Pancreas (tissue), 10 donors: Measurements from ENCODE around the gene EBF3. TPM values are rescaled to one million over a fixed set of nuclear protein-coding genes. Genes with fewer than 3 reads are reported as not detected.

Experiments
- ATAC-seq, 4 donors: fragments of 200-7000 bp; cut with Tn5 transposase; one replicate each; pipeline versions ENCODE4 v1.8.0 to v1.9.1; 2020; ENCODE audit warnings: mild to moderate bottlenecking in 4 of 4, moderate library complexity in 4 of 4
- DNase-seq, 6 donors: peaks; one replicate each; pipeline ENCODE4 v3.0.0-alpha.2; 2020
- FAIRE-seq: peaks from 2 replicates; lab custom pipeline; 2012; peaks lifted over from hg19 to GRCh38; lab: Jason Lieb, UNC
- H3K27ac ChIP-seq, 4 donors: fragments of 200-600 bp; sonication (generic); 1 replicate in 3 of 4; 2 replicates in 1 of 4; pipeline versions ENCODE4 v1.5.0 to v1.8.0; 2020
- H3K27me3 ChIP-seq, 4 donors: fragments of 200-600 bp; one replicate each; pipeline ENCODE4 v1.8.0; 2021
- H3K36me3 ChIP-seq, 3 donors: fragments of 200-600 bp; sonication (generic) in 1 of 3; one replicate each; pipeline versions ENCODE4 v1.5.0 to v1.8.0; 2020 to 2021
- H3K4me1 ChIP-seq, 3 donors: fragments of 200-600 bp; one replicate each; pipeline ENCODE4 v1.8.0; 2021
- H3K4me3 ChIP-seq, 4 donors: fragments of 200-600 bp; sonication (generic) in 2 of 4; one replicate each; pipeline versions ENCODE4 v1.5.0 to v1.8.0; 2020 to 2021
- H3K9me3 ChIP-seq, 4 donors: fragments of 200-600 bp; one replicate each; pipeline ENCODE4 v1.8.0; 2021
- WGBS, 2 donors: extraction: QIAGEN DNeasy Blood & Tissue Kit; methylation state at CpG; one replicate each; pipeline ENCODE4 v1.1.7; 2013; 5-methylcytosine and 5-hydroxymethylcytosine counted together
- intact Hi-C, 3 donors: fragments of 100-400 bp; cut with DNase I; formaldehyde crosslinking; loops; one replicate each; pipeline versions ENCODE4 v1.11.1 to v1.14.2; 2022
- polyA plus RNA-seq, 2 donors: library from polyadenylated mRNA; stranded (reverse); fragments of 200-250 nt; gene quantifications; one replicate each; pipeline ENCODE4 v1.2.3, GENCODE V29; 2013
- total RNA-seq, 6 donors: library from RNA; stranded (reverse); fragmentation: NEBNext Ultra II Directional in 4 of 6; extraction: Animal tissue kit (Norgen Biotek cat#: 25700) in 4 of 6; gene quantifications; one replicate each; pipeline versions ENCODE4 v1.2.1 to v1.2.4, GENCODE V29; 2021 to 2023
- TF ChIP-seq, protein P1 (sequence below), 4 donors: fragments of 200-600 bp; sonication (generic) in 3 of 4; IDR thresholded peaks; one replicate each; pipeline versions ENCODE4 v1.5.0 to v1.8.0; 2021; ENCODE audit warnings: antibody characterized with exemption in 4 of 4
- donor health status: healthy with polysubstance abuse.
- donor health status: DM: no; HTN: no; CAD: no; lungs with moderate emphysema.
- donor health status: DM: no; HTN: no; CAD: no.
- donor health status: control.
- donor health status: control.
- donor health status: Bipolar disorder and iron deficiency.
- donor health status: DM: yes; HTN: yes; CAD: no.
- donor health status: DM: no; HTN: no; CAD: no.
- donor health status: DM: no; HTN: no; CAD: no.
- donor health status: DM: yes; HTN: yes; CAD: no.

The EBF3 gene
- total and polyA plus RNA-seq, 8 donors = 0.47 to 1.5 (median 1.1) TPM

DNA sequence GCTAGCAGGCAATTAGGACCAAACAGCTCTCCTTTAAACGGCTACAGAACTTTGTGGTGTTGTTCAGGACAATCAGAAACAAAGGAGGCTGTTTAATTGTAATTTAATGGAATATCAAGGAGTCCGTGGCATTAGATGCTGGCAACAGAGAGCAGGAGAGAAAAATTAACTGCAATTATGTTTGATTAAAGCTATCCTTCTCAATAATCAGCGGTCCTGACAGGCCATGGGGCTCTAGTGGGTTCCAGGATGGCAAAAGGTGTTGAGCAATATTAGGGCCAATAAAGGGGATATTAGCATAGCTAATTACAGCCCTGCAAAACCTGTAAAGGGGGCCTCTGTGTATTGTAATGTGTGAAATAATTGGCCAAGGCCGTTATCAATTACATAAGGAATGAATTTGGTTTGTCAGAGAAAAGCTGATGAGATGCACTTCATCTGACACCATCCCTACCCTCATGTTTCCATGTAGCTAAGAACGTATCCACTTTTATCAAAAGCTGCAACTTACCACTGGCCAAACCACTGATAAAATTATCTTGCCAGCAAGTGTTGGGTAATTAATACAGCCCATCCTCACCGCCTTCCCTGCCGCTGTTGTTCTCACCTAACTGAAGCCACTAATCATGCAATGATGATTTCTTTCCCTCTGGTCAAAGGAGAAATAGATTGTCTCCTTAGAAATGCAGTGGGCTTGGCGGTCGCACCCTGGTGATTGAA is 81.6 kb downstream of the EBF3 start:
- Histone ChIP-seq H3K27ac (no peak overlapping the region), H3K9me3 (no peaks in the 10 kb centered on the region), H3K4me3 (no peak overlapping the region), H3K36me3 (no peaks in the 10 kb centered on the region), H3K4me1 (no peaks in the 10 kb centered on the region), H3K27me3 (peaks cover 0 to 5% (median 1%) of the 10 kb centered on the region in 4 donors)
- intact Hi-C loops = no loop called here
- no peak for DNase-seq
- 43 to 49% methylated on average over 9 of the region's 9 CpGs for WGBS, 2 donors
- TF ChIP-seq, protein P1, sequence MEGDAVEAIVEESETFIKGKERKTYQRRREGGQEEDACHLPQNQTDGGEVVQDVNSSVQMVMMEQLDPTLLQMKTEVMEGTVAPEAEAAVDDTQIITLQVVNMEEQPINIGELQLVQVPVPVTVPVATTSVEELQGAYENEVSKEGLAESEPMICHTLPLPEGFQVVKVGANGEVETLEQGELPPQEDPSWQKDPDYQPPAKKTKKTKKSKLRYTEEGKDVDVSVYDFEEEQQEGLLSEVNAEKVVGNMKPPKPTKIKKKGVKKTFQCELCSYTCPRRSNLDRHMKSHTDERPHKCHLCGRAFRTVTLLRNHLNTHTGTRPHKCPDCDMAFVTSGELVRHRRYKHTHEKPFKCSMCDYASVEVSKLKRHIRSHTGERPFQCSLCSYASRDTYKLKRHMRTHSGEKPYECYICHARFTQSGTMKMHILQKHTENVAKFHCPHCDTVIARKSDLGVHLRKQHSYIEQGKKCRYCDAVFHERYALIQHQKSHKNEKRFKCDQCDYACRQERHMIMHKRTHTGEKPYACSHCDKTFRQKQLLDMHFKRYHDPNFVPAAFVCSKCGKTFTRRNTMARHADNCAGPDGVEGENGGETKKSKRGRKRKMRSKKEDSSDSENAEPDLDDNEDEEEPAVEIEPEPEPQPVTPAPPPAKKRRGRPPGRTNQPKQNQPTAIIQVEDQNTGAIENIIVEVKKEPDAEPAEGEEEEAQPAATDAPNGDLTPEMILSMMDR (IDR thresholded peaks at IDR 0.05) = no peak
- no peak for FAIRE-seq
- no peak for ATAC-seq

DNA sequence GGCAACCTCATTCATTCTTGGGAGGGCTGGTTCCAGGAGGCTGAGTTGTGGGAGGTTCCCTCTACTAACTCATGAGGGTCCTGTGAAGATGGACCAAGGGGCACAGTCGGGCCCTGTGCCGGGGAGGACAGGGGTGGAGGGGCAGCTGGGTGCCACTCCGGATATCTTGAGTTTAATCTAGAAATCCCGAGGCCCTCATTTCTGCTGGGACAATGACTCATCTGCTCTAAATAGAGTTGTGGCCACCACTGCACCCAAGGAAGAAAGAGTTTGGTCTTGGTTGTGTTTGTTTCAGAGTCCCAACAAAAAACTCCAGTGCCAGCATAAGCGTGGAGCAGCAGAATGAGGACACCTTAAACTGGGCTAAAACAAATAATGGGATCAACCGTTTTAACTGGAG is 82.4 kb downstream of the EBF3 start:
- Histone ChIP-seq H3K27ac (no peak overlapping the region), H3K4me1 (no peaks in the 10 kb centered on the region), H3K4me3 (no peak overlapping the region), H3K36me3 (no peaks in the 10 kb centered on the region), H3K27me3 (peaks cover 0 to 5% (median 0%) of the 10 kb centered on the region in 4 donors), H3K9me3 (no peaks in the 10 kb centered on the region)
- WGBS, 2 donors = 50 to 61% methylated on average over 6 of the region's 6 CpGs
- DNase-seq = no peak
- no peak for FAIRE-seq
- intact Hi-C loops = no loop called here
- TF ChIP-seq, protein P1 (IDR thresholded peaks at IDR 0.05) = no peak
- no peak for ATAC-seq

DNA sequence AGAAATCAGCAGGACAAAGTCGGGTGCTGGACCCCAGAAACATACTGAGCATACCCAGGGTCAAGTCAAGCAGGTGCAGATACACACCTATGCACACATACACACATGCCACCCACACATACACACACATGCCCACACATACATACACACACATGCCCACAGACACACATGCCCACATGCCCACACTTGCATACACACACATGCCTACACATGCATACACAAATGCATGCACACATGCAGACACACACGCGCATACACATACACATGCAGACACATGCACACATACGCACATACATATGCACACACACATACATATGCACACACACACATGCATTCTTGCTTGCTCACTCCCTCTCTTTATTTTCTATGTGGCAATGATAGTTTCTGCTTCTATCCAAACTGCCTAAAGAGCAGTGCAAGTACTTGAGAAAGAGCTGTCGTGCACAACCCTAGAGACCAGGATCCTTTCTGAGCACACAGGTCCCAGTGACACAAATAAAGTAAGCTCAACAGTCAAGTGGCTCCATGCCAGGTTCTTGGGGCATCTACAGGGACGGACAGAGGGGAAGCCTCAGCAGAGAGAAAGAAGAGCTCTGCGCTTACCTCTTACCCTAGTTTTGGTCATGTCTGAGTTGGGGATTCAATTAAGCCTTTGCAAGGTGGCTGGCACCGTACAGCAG is 83.7 kb downstream of the EBF3 start:
- H3K27me3 ChIP-seq = peaks cover 0 to 5% (median 0%) of the 10 kb centered on the region in 4 donors
- whole genome bisulfite sequencing, 2 donors = 62 to 74% methylated on average over 8 of the region's 8 CpGs
- intact Hi-C loops = no loop called here
- no peak overlapping the region for H3K27ac ChIP-seq
- TF ChIP-seq, protein P1 (IDR thresholded peaks at IDR 0.05) = no peak
- no peak for FAIRE-seq
- no peaks in the 10 kb centered on the region for H3K4me1 ChIP-seq
- no peak for DNase-seq
- no peaks in the 10 kb centered on the region for H3K9me3 ChIP-seq
- H3K36me3 ChIP-seq = no peaks in the 10 kb centered on the region
- no peak for ATAC-seq
- H3K4me3 ChIP-seq = no peak overlapping the region

DNA sequence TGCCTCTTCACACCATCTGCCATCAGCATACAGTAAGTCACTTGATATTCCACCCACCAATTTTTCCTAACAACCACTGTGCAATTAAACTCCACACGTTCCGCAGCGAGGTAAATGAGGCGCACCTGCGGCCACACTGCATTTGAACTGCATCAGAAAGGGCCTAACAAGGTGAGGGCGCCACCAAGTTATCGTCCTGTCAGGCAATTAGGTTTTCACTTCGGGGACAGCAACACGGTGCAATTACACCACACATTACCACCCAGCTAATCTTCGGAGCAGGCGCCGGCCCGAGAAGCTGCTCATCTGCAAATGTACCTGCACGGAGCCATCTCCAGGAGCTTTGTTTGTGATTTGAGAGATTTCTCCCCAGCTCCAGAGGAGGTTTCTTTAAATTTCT is 84.4 kb downstream of the EBF3 start:
- Histone ChIP-seq H3K4me1 (no peaks in the 10 kb centered on the region), H3K27me3 (peaks cover 0 to 5% (median 0%) of the 10 kb centered on the region in 4 donors), H3K27ac (no peak overlapping the region), H3K36me3 (no peaks in the 10 kb centered on the region), H3K4me3 (no peak overlapping the region), H3K9me3 (no peaks in the 10 kb centered on the region)
- no peak for ATAC-seq
- intact Hi-C loops = no loop called here
- FAIRE-seq = no peak
- TF ChIP-seq, protein P1 (IDR thresholded peaks at IDR 0.05) = no peak
- WGBS, 2 donors = 69 to 77% methylated on average over 14 of the region's 14 CpGs
- no peak for DNase-seq

DNA sequence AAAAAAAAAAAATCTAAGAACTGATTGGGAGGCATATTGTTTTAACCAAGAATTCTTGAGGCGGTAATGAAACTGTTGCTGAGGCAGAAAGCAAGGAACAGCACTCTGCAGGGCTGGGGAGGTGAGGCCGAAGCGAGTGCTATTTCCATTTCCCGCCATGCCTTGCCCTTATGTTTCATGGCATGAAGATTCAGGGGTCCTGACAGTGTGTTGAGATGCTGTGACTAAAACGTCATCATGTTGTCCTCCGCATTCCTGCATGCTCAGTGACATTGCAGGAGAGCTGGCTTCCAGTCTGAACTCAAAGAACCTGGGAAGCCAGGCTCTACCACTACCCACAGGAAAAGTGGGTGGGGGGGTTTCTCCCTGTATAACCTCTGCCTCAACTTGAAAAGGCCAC is 85.2 kb downstream of the EBF3 start:
- ATAC-seq (no peak), DNase-seq (no peak), FAIRE-seq (no peak)
- H3K27ac ChIP-seq = no peak overlapping the region
- intact Hi-C loops = no loop called here
- H3K9me3 ChIP-seq = no peaks in the 10 kb centered on the region
- no peaks in the 10 kb centered on the region for H3K4me1 ChIP-seq
- TF ChIP-seq, protein P1 (IDR thresholded peaks at IDR 0.05) = no peak
- WGBS, 2 donors = 72 to 83% methylated on average over 6 of the region's 6 CpGs
- H3K4me3 ChIP-seq = no peak overlapping the region
- H3K36me3 ChIP-seq = no peaks in the 10 kb centered on the region
- H3K27me3 ChIP-seq = peaks cover 0 to 5% (median 0%) of the 10 kb centered on the region in 4 donors
